Peyer's patch (tissue), 4 donors: ENCODE data around the gene NDUFB7. TPM values are rescaled to one million over a fixed set of nuclear protein-coding genes. Genes with fewer than 3 reads are reported as not detected.
"Not testable (repeated sequence)": the region's sequence is repeated elsewhere in the genome, so short reads cannot be mapped to it uniquely, and the experiment has no call there.

ENCODE experiments used
- DNase-seq, 3 donors: peaks; one replicate each; pipeline ENCODE4 v3.0.0-alpha.2; 2017 to 2019
- H3K27ac ChIP-seq, 4 donors: fragments of 200-600 bp; sonication (generic); one replicate each; pipeline ENCODE4 v1.5.1; 2016 to 2019
- H3K27me3 ChIP-seq, 2 donors: fragments of 200-600 bp; sonication (generic); one replicate each; pipeline ENCODE4 v1.5.1; 2019
- H3K36me3 ChIP-seq, 3 donors: fragments of 200-600 bp; sonication (generic); one replicate each; pipeline ENCODE4 v1.5.1; 2016 to 2019
- H3K4me1 ChIP-seq, 4 donors: fragments of 200-600 bp; sonication (generic); one replicate each; pipeline ENCODE4 v1.5.1; 2016 to 2019
- H3K4me3 ChIP-seq, 4 donors: fragments of 200-600 bp; sonication (generic); 1 replicate in 3 of 4; 2 replicates in 1 of 4; pipeline ENCODE4 v1.5.1; 2016 to 2019; ENCODE audit warnings: mild to moderate bottlenecking in 1 of 4
- H3K9me3 ChIP-seq, 4 donors: fragments of 200-600 bp; sonication (generic); one replicate each; pipeline ENCODE4 v1.5.1; 2016 to 2019; ENCODE audit warnings: mild to moderate bottlenecking in 1 of 4
- POLR2A ChIP-seq, 2 donors: fragments of 450-650 bp; IDR thresholded peaks; one replicate each; pipeline ENCODE4 v1.5.1; 2017; ENCODE audit warnings: antibody characterized with exemption in 2 of 2, mild to moderate bottlenecking in 2 of 2, moderate library complexity in 2 of 2
- total RNA-seq, 4 donors: library from RNA; depleted of rRNA; stranded (reverse); fragments of >200 nt; gene quantifications; one replicate each; pipeline ENCODE4 v1.1.0, GENCODE V29; 2016
- TF ChIP-seq, protein P1 (sequence below), 6 experiments: fragments of 450-650 bp in 4 of 6; fragments of 200-600 bp in 2 of 6; sonication (generic) in 1 of 6; IDR thresholded peaks; one replicate each; pipeline ENCODE4 v1.5.1; 2017 to 2019; ENCODE audit warnings: antibody characterized with exemption in 6 of 6, mild to moderate bottlenecking in 3 of 6, moderate library complexity in 1 of 6

Gene NDUFB7
- total RNA-seq, 4 donors from 2014 or later, result 275 to 432 (median 358) TPM

DNA sequence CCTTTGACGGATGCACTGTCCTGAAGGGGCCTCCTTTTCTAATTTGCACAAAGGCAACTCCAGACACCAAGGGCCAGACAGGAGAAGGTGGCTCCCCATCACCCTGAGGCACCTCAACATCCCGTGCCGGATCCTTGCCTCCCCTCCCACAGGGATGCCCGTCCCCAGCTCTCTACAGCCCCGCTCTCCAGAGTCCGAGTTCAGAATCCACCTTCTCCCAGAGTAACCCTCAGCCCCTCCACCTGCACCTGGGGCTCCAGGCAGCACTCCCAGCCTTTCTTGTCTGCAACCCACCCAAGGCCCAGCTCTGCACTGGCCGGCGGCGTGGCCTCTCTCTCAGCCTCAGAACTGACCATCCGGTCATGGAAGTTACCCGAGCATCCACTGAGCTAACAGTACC, 4.8 kb downstream of the NDUFB7 start:
- H3K27ac ChIP-seq, result no peak overlapping the region
- H3K9me3 ChIP-seq, result no peaks in the 10 kb centered on the region
- DNase-seq, result no peak
- H3K4me3 ChIP-seq, result no peak overlapping the region
- TF ChIP-seq, protein P1, sequence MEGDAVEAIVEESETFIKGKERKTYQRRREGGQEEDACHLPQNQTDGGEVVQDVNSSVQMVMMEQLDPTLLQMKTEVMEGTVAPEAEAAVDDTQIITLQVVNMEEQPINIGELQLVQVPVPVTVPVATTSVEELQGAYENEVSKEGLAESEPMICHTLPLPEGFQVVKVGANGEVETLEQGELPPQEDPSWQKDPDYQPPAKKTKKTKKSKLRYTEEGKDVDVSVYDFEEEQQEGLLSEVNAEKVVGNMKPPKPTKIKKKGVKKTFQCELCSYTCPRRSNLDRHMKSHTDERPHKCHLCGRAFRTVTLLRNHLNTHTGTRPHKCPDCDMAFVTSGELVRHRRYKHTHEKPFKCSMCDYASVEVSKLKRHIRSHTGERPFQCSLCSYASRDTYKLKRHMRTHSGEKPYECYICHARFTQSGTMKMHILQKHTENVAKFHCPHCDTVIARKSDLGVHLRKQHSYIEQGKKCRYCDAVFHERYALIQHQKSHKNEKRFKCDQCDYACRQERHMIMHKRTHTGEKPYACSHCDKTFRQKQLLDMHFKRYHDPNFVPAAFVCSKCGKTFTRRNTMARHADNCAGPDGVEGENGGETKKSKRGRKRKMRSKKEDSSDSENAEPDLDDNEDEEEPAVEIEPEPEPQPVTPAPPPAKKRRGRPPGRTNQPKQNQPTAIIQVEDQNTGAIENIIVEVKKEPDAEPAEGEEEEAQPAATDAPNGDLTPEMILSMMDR (IDR thresholded peaks at IDR 0.05), result no peak
- TF ChIP-seq POLR2A (IDR thresholded peaks at IDR 0.05), result no peak
- H3K36me3 ChIP-seq, result peaks cover 0 to 46% (median 0%) of the 10 kb centered on the region in 3 donors
- H3K27me3 ChIP-seq, result no peaks in the 10 kb centered on the region
- peaks cover 0 to 23% (median 8%) of the 10 kb centered on the region in 4 donors for H3K4me1 ChIP-seq

DNA sequence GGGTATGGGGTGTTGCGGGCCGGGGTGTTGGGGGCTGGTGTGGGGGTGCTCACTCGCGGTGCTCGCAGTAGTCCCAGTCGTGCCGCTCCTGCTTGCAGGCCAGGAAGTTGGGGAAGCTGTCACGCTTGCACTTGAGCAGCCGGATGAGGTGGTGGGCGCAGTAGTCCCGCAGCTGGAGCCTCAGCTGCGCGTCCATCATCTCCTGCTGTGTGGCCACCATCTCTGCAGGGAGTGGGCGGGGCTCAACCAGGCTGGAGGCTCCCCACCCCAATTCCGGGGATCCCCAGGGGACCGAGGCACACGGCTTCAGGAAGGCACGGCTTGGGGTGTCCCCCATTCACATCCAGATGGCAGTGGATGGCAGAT, 5.2 kb downstream of the NDUFB7 start:
- H3K4me3 ChIP-seq, result no peak overlapping the region
- H3K4me1 ChIP-seq, result peaks cover 0 to 23% (median 8%) of the 10 kb centered on the region in 4 donors
- no peaks in the 10 kb centered on the region for H3K27me3 ChIP-seq
- H3K9me3 ChIP-seq, result no peaks in the 10 kb centered on the region
- peaks cover 0 to 46% (median 0%) of the 10 kb centered on the region in 3 donors for H3K36me3 ChIP-seq
- no peak for DNase-seq
- no peak for TF ChIP-seq POLR2A (IDR thresholded peaks at IDR 0.05)
- TF ChIP-seq, protein P1 (IDR thresholded peaks at IDR 0.05), result no peak
- H3K27ac ChIP-seq, result no peak overlapping the region

DNA sequence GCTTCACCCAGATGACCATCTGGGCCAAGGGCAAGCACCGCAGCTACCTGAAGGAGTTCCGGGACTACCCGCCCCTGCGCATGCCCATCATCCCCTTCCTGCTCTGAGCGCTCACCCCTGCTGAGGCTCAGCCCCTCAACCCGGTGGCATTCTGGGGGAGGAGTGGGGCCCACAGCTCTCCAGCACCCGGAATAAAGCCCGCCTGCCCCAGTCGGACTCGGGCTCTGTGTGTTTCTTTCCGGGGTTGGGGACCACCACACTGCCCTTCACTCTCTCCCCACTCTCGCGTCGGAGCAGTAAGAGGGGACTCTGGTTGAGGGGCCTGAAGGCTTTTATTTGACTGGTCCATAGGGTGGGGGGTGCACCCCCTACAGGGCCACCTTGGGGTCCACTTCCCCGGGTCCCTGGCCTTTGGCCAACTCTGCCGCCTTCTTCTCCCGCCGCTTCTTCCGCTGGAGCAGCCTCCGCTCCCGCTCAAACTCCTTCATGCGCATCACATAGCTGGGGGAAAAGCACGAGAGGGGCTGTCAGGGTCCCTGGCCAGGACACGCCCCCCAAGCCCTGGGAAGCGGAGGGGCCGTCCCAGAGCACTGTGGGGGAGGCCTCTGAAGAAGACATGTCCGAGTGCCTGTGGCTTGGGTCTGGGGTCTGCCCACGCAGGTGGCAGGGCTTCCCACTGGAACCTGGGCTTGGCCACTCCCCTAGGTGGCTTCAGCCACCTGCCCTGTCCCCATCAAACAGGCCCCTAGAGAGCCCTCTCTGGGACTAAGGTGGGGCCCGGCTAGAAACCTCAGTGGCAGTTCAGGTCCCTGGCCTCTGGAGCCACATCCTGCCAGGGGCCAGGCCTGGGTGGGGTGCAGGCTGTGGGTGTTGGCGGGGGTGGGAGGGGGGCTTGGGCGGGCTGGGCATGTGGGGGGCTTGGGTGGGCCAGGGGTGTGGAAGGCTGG, 5.8 kb downstream of the NDUFB7 start:
- no peak for TF ChIP-seq POLR2A (IDR thresholded peaks at IDR 0.05)
- TF ChIP-seq, protein P1 (IDR thresholded peaks at IDR 0.05), result no peak
- peaks cover 0 to 46% (median 0%) of the 10 kb centered on the region in 3 donors for H3K36me3 ChIP-seq
- no peak overlapping the region for H3K4me3 ChIP-seq
- H3K9me3 ChIP-seq, result no peaks in the 10 kb centered on the region
- no peak overlapping the region for H3K27ac ChIP-seq
- peaks cover 0 to 21% (median 6%) of the 10 kb centered on the region in 4 donors for H3K4me1 ChIP-seq
- no peak for DNase-seq
- H3K27me3 ChIP-seq, result no peaks in the 10 kb centered on the region

DNA sequence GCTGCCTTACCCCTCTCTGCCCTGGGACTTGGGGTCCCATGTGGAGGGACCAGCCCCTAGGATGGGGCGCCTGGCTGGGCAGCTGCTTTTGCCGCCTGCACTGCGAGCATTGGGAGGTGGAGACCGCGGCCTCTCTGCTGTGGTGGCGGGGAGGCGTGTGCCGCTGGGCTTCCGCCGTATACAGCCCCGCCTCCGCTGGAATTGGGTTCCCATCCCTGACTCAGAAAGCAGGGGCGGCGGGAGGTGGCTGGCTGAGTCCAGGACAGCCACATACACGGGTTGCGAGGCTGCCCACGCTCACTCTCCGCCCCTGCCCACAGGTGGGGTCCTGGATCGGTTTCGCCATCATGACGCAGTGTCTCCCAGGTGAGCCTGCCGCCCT, 6.6 kb downstream of the NDUFB7 start:
- no peaks in the 10 kb centered on the region for H3K9me3 ChIP-seq
- peaks cover 0 to 14% (median 1%) of the 10 kb centered on the region in 4 donors for H3K4me1 ChIP-seq
- H3K27ac ChIP-seq, result no peak overlapping the region
- no peak for TF ChIP-seq POLR2A (IDR thresholded peaks at IDR 0.05)
- TF ChIP-seq, protein P1 (IDR thresholded peaks at IDR 0.05), result no peak
- no peak overlapping the region for H3K4me3 ChIP-seq
- H3K36me3 ChIP-seq, result peaks cover 0 to 46% (median 0%) of the 10 kb centered on the region in 3 donors
- DNase-seq, result no peak
- no peaks in the 10 kb centered on the region for H3K27me3 ChIP-seq

DNA sequence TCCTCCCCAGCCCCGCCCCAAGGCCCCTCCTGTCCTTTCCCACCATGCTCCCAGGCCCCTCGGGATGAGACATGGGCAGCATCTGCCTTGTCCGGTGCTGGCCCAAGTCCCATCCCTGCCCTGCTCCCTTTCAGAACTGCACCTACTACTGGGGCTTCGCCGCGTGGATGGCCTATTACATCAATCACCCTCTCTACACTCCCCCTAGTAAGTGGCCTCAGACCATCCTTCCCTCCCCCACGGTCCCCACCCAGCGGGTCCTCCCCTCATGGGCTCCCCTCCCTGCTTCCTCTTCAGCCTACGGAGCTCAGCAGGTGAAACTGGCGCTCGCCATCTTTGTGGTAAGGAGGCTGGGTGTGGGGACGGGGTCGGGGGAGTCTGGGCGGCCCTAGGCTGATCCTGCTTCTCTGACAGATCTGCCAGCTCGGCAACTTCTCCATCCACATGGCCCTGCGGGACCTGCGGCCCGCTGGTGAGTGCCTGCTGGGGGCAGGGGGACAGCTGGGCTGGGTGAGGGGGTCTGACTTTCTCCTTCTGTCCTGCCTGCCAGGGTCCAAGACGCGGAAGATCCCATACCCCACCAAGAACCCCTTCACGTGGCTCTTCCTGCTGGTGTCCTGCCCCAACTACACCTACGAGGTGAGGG, 7.1 kb downstream of the NDUFB7 start:
- not testable (repeated sequence) for H3K4me1 ChIP-seq, H3K27ac ChIP-seq, H3K4me3 ChIP-seq, H3K9me3 ChIP-seq, H3K27me3 ChIP-seq, DNase-seq
- H3K36me3 ChIP-seq, result peaks cover 0 to 46% (median 0%) of the 10 kb centered on the region in 3 donors
